Sigmoid colon (tissue), 7 donors: ENCODE data around the gene KRTAP12-1. TPM values are rescaled to one million over a fixed set of nuclear protein-coding genes. Genes with fewer than 3 reads are reported as not detected.
"Not testable (repeated sequence)": the region's sequence is repeated elsewhere in the genome, so short reads cannot be mapped to it uniquely, and the experiment has no call there.

ENCODE experiments used
- DNase-seq: peaks from one replicate; pipeline ENCODE4 v3.0.0-alpha.2; 2019
- H3K27ac ChIP-seq, 4 donors: fragments of 200-600 bp; sonication (generic); one replicate each; pipeline ENCODE4 v1.5.1; 2016 to 2019; ENCODE audit warnings: mild to moderate bottlenecking in 1 of 4
- H3K27me3 ChIP-seq, 3 donors: fragments of 200-600 bp; sonication (generic); one replicate each; pipeline ENCODE4 v1.5.1; 2019; ENCODE audit warnings: mild to moderate bottlenecking in 1 of 3
- H3K36me3 ChIP-seq, 4 donors: fragments of 200-600 bp; sonication (generic); one replicate each; pipeline ENCODE4 v1.5.1; 2016 to 2019
- H3K4me1 ChIP-seq, 4 donors: fragments of 200-600 bp; sonication (generic); one replicate each; pipeline ENCODE4 v1.5.1; 2017 to 2019
- H3K4me3 ChIP-seq, 4 donors: fragments of 200-600 bp; sonication (generic); one replicate each; pipeline ENCODE4 v1.5.1; 2017 to 2019; ENCODE audit warnings: mild to moderate bottlenecking in 2 of 4, moderate library complexity in 1 of 4
- H3K9me3 ChIP-seq, 4 donors: fragments of 200-600 bp in 3 of 4; sonication (generic) in 3 of 4; one replicate each; pipeline versions ENCODE4 v1.5.1 to v1.6.1; 2013 to 2019
- CTCF ChIP-seq, 4 experiments: fragments of 450-650 bp in 3 of 4; fragments of 200-600 bp in 1 of 4; IDR thresholded peaks; one replicate each; pipeline ENCODE4 v1.5.1; 2016 to 2019; ENCODE audit warnings: antibody characterized with exemption in 4 of 4, mild to moderate bottlenecking in 3 of 4, moderate library complexity in 2 of 4
- EP300 ChIP-seq, 4 donors: sonication (generic); formaldehyde crosslinking; IDR thresholded peaks; one replicate each; pipeline ENCODE4 v1.6.1; 2017; ENCODE audit warnings: antibody characterized with exemption in 4 of 4
- POLR2A ChIP-seq, 2 donors: fragments of 450-650 bp; IDR thresholded peaks; one replicate each; pipeline ENCODE4 v1.6.1; 2016; ENCODE audit warnings: antibody characterized with exemption in 2 of 2, mild to moderate bottlenecking in 2 of 2, moderate library complexity in 2 of 2
- POLR2AphosphoS5 ChIP-seq, 4 donors: sonication (generic); formaldehyde crosslinking; IDR thresholded peaks; one replicate each; pipeline ENCODE4 v1.6.1; 2017; ENCODE audit warnings: antibody characterized with exemption in 4 of 4
- WGBS, 2 donors: extraction: QIAGEN DNeasy Blood & Tissue Kit; methylation state at CpG; one replicate each; pipeline ENCODE4 v1.1.7; 2013; 5-methylcytosine and 5-hydroxymethylcytosine counted together
- intact Hi-C: fragments of 100-400 bp; cut with DNase I; formaldehyde crosslinking; loops from one replicate; pipeline ENCODE4 v1.15.1; 2023
- polyA plus RNA-seq, 3 donors: library from polyadenylated mRNA; stranded (reverse); fragments of 200-250 nt; gene quantifications; one replicate each; pipeline ENCODE4 v1.2.3, GENCODE V29; 2013
- total RNA-seq, 4 donors: library from RNA; depleted of rRNA; stranded (reverse); fragments of >200 nt; gene quantifications; one replicate each; pipeline ENCODE4 v1.1.0, GENCODE V29; 2016
- donor health status: healthy with polysubstance abuse.
- donor health status: Bipolar disorder and iron deficiency.
- donor health status: healthy.

Gene KRTAP12-1
- total and polyA plus RNA-seq, 7 donors: not detected

DNA sequence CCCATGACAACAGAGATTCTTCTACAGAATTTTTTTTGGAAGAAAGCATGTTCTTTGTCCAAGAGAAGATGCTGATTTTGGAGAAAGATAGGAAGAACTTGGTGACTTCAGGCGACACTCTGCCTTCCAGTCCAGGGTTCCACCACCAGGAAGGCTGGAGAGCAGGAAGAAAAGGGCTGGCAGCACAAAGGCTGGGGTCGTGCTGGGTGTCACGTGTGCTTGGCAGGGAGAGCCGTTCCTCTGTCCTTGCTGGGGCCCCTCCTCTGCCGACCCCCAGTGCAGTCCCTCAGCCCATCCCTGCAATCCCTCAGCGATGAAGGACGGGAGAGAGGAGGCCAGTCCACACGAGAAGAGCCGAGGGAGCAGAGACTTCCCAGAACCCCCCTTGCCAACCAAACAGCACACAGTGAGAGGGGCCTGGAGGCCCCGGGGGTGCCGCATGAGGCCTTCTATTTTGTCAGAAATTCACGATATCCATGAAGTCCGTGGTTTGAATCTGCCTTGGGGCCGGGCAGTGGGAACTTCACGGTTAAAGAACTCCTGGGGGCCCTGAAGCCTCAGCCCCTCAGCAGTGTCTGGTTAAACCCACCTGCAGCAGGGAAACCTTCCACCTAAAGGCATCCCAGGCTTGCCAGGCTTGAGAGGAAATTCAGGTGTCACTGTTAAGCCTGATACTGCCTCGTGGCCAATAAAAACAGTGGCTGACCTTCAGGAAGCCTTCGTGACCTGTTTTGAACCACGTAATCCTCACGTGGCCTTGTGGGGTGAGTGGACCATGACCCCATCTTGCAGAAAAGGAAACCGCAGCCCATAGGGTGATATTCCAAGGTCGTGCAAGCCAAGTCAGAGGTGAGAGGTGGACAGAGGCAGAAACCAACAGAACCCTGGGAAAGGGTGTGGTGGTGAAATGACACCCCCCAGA is 18.4 kb upstream of the KRTAP12-1 start:
- Histone ChIP-seq H3K4me1 (no peaks in the 10 kb centered on the region), H3K27me3 (peaks cover 10 to 83% (median 57%) of the 10 kb centered on the region in 3 donors), H3K36me3 (no peaks in the 10 kb centered on the region), H3K4me3 (no peak overlapping the region), H3K27ac (no peak overlapping the region), H3K9me3 (no peaks in the 10 kb centered on the region)
- no peak for DNase-seq
- intact Hi-C loops: no loop called here
- no peak for TF ChIP-seq POLR2AphosphoS5 (IDR thresholded peaks at IDR 0.05)
- TF ChIP-seq EP300 (IDR thresholded peaks at IDR 0.05): no peak
- no peak for TF ChIP-seq CTCF (IDR thresholded peaks at IDR 0.05)
- TF ChIP-seq POLR2A (IDR thresholded peaks at IDR 0.05): no peak
- 51 to 55% methylated on average over 21 of the region's 21 CpGs for WGBS, 2 donors

DNA sequence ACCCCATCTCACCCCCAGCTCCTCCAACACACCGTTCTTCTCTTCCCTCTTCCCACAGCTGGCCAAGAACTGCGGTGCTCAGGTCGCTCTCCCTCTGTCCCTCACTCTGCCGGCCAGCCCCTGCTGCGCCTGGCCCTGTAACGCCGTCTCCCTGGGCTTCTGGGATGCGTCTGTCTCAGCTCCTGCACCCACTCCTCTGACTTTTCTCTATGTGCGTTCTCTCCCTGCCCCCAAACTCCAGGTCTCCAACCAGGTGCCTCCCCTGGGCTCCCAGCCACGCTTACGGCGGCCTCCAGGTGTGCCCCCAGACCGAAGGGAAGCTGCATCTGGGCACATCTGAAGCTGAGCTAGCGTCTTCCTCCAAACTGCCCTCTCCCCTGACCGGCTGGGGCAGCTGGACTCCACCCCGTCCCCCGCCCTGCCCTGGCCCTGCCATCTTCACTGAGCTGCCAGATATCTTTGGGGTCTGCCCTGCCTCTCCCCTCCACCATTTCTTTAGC is 17.6 kb upstream of the KRTAP12-1 start:
- H3K27me3 ChIP-seq: peaks cover 10 to 80% (median 57%) of the 10 kb centered on the region in 3 donors
- TF ChIP-seq CTCF (IDR thresholded peaks at IDR 0.05) (no peak), EP300 (IDR thresholded peaks at IDR 0.05) (no peak), POLR2AphosphoS5 (IDR thresholded peaks at IDR 0.05) (no peak), POLR2A (IDR thresholded peaks at IDR 0.05) (no peak)
- no peak overlapping the region for H3K4me3 ChIP-seq
- DNase-seq: no peak
- no peak overlapping the region for H3K27ac ChIP-seq
- H3K4me1 ChIP-seq: no peaks in the 10 kb centered on the region
- no peaks in the 10 kb centered on the region for H3K36me3 ChIP-seq
- 55 to 62% methylated on average over 17 of the region's 17 CpGs for WGBS, 2 donors
- intact Hi-C loops: loop anchor here (10.0 kb wide), 1 partner anchor 55 kb away; no protein-coding TSS in a partner anchor
- no peaks in the 10 kb centered on the region for H3K9me3 ChIP-seq

DNA sequence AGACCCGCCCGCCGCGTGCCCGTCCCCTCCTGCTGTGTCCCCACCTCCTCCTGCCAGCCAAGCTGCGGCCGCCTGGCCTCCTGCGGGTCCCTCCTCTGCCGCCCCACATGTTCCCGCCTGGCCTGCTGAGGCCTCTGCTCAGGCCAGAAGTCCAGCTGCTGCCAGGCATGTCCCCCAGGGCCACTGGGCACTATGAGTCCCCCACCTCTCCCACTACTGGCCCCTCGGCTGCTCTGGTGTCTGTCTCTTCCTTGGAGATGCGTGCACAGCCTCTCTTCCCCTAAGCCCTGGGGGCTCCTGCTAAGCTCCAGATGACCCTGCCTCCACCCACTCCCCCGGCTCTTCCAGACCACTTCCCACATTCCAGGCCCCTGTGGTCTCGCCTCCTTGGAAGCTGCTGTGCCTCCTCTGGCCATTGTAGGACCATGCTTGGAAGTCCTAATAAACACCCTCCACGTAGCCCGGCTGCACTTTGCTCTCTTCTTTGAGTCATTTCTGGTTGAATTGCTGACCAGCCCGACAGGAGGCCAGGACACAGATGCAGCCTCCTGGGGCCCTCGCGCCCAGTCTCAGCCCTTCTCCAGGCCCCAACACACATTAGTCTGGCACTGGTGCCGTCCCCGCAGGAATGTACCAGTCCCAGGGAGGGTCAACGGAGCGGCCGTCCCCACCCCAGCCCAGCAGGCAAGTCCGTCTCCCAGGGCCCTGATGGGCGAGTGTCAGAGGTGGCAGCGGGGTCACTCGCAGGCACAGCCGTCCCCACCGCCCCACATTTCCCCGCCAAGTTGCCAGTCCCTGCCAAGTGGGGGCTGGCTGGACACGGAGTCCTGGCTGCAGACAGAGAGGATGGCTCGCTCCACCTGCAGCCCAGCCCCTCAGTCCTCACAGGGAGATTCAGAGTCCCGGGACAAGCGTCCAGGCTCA is 16.1 kb upstream of the KRTAP12-1 start:
- H3K4me1 ChIP-seq: no peaks in the 10 kb centered on the region
- WGBS, 2 donors: 26 to 35% methylated on average over 35 of the region's 35 CpGs
- H3K36me3 ChIP-seq: no peaks in the 10 kb centered on the region
- H3K27ac ChIP-seq: no peak overlapping the region
- TF ChIP-seq POLR2A (IDR thresholded peaks at IDR 0.05): no peak
- no peak for TF ChIP-seq EP300 (IDR thresholded peaks at IDR 0.05)
- TF ChIP-seq CTCF (IDR thresholded peaks at IDR 0.05): no peak
- no peak for TF ChIP-seq POLR2AphosphoS5 (IDR thresholded peaks at IDR 0.05)
- intact Hi-C loops: loop anchor here (10.0 kb wide), 1 partner anchor 57 kb away; no protein-coding TSS in a partner anchor
- peaks cover 0 to 7% (median 1%) of the 10 kb centered on the region in 4 donors for H3K9me3 ChIP-seq
- no peak for DNase-seq
- H3K27me3 ChIP-seq: peaks cover 10 to 65% (median 43%) of the 10 kb centered on the region in 3 donors
- no peak overlapping the region for H3K4me3 ChIP-seq

- 32 to 56% methylated on average over 21 of the region's 21 CpGs for WGBS, 2 donors
Observed at GRCh38 chr21:44697172-44697810, 15.3 kb upstream of the KRTAP12-1 start, which contains the start of gene KRTAP10-12. KRTAP10-12 (plus strand) TSS chr21:44697172; CDS start chr21:44697202, 30 bp downstream.

More at GRCh38 chr21:44697172-44697810, 15.3 kb upstream of the KRTAP12-1 start, which contains the start of gene KRTAP10-12:
- not testable (repeated sequence) for H3K36me3 ChIP-seq, H3K4me1 ChIP-seq, H3K4me3 ChIP-seq, H3K9me3 ChIP-seq, DNase-seq, H3K27ac ChIP-seq
- intact Hi-C loops: loop anchor here (10.0 kb wide), 1 partner anchor 58 kb away; no protein-coding TSS in a partner anchor
- H3K27me3 ChIP-seq: peaks cover 10 to 58% (median 40%) of the 10 kb centered on the region in 3 donors
